Endothelial cell of umbilical vein (primary cell): Measurements from ENCODE around the gene LRRK2. TPM values are rescaled to one million over a fixed set of nuclear protein-coding genes. Genes with fewer than 3 reads are reported as not detected.

Experiments
- BruUV-seq: library from RNA; stranded (reverse); fragments of 400-500 nt; replicated peaks from 2 replicates; lab custom pipeline; 2021; lab: Mats Ljungman, UMichigan
- CTCF ChIA-PET: fragments of 300-600, 350-600 bp; sonication (Branson Sonifier 250); formaldehyde crosslinking; loops from one replicate; lab custom pipeline; 2021; ENCODE audit warnings: antibody characterized with exemption, inconsistent platforms; lab: Charles Lee
- POLR2A ChIA-PET: fragments of 300-600, 350-600 bp; sonication (Branson Sonifier 250); formaldehyde crosslinking; loops from one replicate; lab custom pipeline; 2021; ENCODE audit warnings: antibody characterized with exemption, inconsistent platforms; lab: Charles Lee
- DNase-seq: peaks from one replicate; pipeline ENCODE4 v3.0.0-alpha.2; 2011; ENCODE audit warnings: low read depth, low spot score
- FAIRE-seq: peaks from 2 replicates; lab custom pipeline; 2011; peaks lifted over from hg19 to GRCh38; lab: Jason Lieb, UNC
- H2AFZ ChIP-seq: 2 replicates; pipeline ENCODE4 v1.6.0; 2012; ENCODE audit warnings: low read depth, low read length, control low read depth, inconsistent platforms
- H3K27ac ChIP-seq: 2 replicates; pipeline ENCODE4 v1.5.1; 2011; ENCODE audit warnings: low read depth, mild to moderate bottlenecking, control low read depth, low read length, moderate library complexity; ENCODE audit not compliant: insufficient read depth
- H3K27me3 ChIP-seq, 2 experiments: 2 replicates each; pipeline versions ENCODE4 v1.6.0 to v1.6.1; 2011; ENCODE audit warnings: low read length in 2 of 2, mixed read lengths in 1 of 2; ENCODE audit not compliant: control insufficient read depth in 2 of 2, insufficient read depth in 2 of 2
- H3K36me3 ChIP-seq, 2 experiments: 2 replicates in 1 of 2; 3 replicates in 1 of 2; pipeline ENCODE4 v1.5.1; 2011; ENCODE audit warnings: low read length in 2 of 2, mild to moderate bottlenecking in 1 of 2, moderate library complexity in 1 of 2; ENCODE audit not compliant: control insufficient read depth in 2 of 2, insufficient read depth in 2 of 2; ENCODE audit errors: extremely low read depth in 1 of 2
- H3K4me1 ChIP-seq: 3 replicates; pipeline ENCODE4 v1.5.1; 2011; ENCODE audit warnings: mild to moderate bottlenecking, low read length; ENCODE audit not compliant: control insufficient read depth, insufficient read depth; ENCODE audit errors: extremely low read depth
- H3K4me2 ChIP-seq: 2 replicates; pipeline ENCODE4 v1.6.1; 2011; ENCODE audit warnings: low read length, control low read depth, mixed read lengths; ENCODE audit not compliant: insufficient read depth
- H3K4me3 ChIP-seq, 3 experiments: fragments of 200-600 bp in 1 of 3; sonication (generic), shearing (Covaris generic) in 1 of 3; replicated peaks in 1 of 3; 2 replicates each; pipeline ENCODE4 v1.5.1; 2011 to 2016; ENCODE audit warnings: control low read depth in 3 of 3, low read length in 3 of 3, mild to moderate bottlenecking in 2 of 3, inconsistent platforms in 1 of 3, low read depth in 1 of 3, moderate library complexity in 1 of 3; ENCODE audit not compliant: insufficient read depth in 1 of 3
- H3K79me2 ChIP-seq: 2 replicates; pipeline ENCODE4 v1.6.0; 2012; ENCODE audit warnings: low read length, inconsistent platforms; ENCODE audit not compliant: control insufficient read depth, insufficient read depth
- H3K9ac ChIP-seq: replicated peaks from 2 replicates; pipeline ENCODE3; 2011; ENCODE audit warnings: low read length, control low read depth; ENCODE audit not compliant: insufficient read depth; ENCODE audit errors: extremely low read depth
- H3K9me1 ChIP-seq: replicated peaks from 3 replicates; pipeline ENCODE4 v1.6.0; 2011; ENCODE audit warnings: mild to moderate bottlenecking, low read length; ENCODE audit not compliant: control insufficient read depth, insufficient read depth; ENCODE audit errors: extremely low read depth
- H3K9me3 ChIP-seq: replicated peaks from 2 replicates; pipeline ENCODE4 v1.5.1; 2012; ENCODE audit warnings: low read length, inconsistent platforms; ENCODE audit not compliant: control insufficient read depth, insufficient read depth
- H4K20me1 ChIP-seq: replicated peaks from 2 replicates; pipeline ENCODE3; 2011; ENCODE audit warnings: mild to moderate bottlenecking, low read length; ENCODE audit not compliant: control insufficient read depth, insufficient read depth; ENCODE audit errors: extremely low read depth
- CTCF ChIP-seq, 2 donors: IDR thresholded peaks; 1 replicate in 1 of 2; 2 replicates in 1 of 2; pipeline ENCODE4 v1.5.1; 2011; ENCODE audit warnings: low read length in 2 of 2, mild to moderate bottlenecking in 2 of 2, moderate library complexity in 2 of 2, control low read depth in 1 of 2, inconsistent platforms in 1 of 2, low read depth in 1 of 2; ENCODE audit not compliant: insufficient read depth in 1 of 2; ENCODE audit errors: extremely low read depth in 1 of 2
- EZH2 ChIP-seq: IDR thresholded peaks from 2 replicates; pipeline ENCODE4 v1.6.1; 2012; ENCODE audit warnings: borderline replicate concordance, low read depth, mild to moderate bottlenecking, moderate library complexity, low read length, inconsistent platforms; ENCODE audit not compliant: severe bottlenecking
- FOS ChIP-seq: IDR thresholded peaks from 2 replicates; pipeline ENCODE4 v1.6.1; 2011; ENCODE audit warnings: mild to moderate bottlenecking, low read length, moderate library complexity, borderline replicate concordance; ENCODE audit not compliant: insufficient read depth
- GATA2 ChIP-seq: IDR thresholded peaks from 2 replicates; pipeline ENCODE4 v1.7.0; 2011; ENCODE audit warnings: low read depth, mild to moderate bottlenecking, moderate library complexity, mixed read lengths, low read length; ENCODE audit not compliant: insufficient read length, insufficient read depth
- JUN ChIP-seq: IDR thresholded peaks from 2 replicates; pipeline ENCODE4 v1.6.1; 2011; ENCODE audit warnings: borderline replicate concordance, low read depth; ENCODE audit not compliant: insufficient read length, insufficient read depth
- MYC ChIP-seq: IDR thresholded peaks from one replicate; pipeline ENCODE4 v1.6.1; 2011; ENCODE audit warnings: mild to moderate bottlenecking, low read depth, low read length
- POLR2A ChIP-seq: IDR thresholded peaks from 2 replicates; pipeline ENCODE4 v1.6.1; 2012; ENCODE audit warnings: low read depth, mild to moderate bottlenecking, control low read depth, low read length
- POLR2AphosphoS5 ChIP-seq: IDR thresholded peaks from 2 replicates; pipeline ENCODE4 v1.6.1; 2012; ENCODE audit warnings: low read depth, mild to moderate bottlenecking, control low read depth, low read length, moderate library complexity; ENCODE audit not compliant: insufficient read depth
- dilution Hi-C: fragments of 300-500 bp; cut with MboI; formaldehyde crosslinking; loops from one replicate; pipeline ENCODE4 v1.15.0; 2019; ENCODE audit warnings: low sequenced_read_pairs; ENCODE audit not compliant: extremely low pct_ligation_motif_present
- intact Hi-C: fragments of 100-400 bp; cut with micrococcal nuclease; formaldehyde crosslinking; loops from one replicate; pipeline ENCODE4 v1.10.0; 2022
- polyA plus RNA-seq, 4 experiments: library from polyadenylated mRNA; depleted of rRNA in 3 of 4; stranded (reverse) in 3 of 4; unstranded in 1 of 4; fragments of >200 nt; gene quantifications; 2 replicates each; pipeline versions ENCODE4 v1.2.1 to v1.2.3, GENCODE V29; 2011 to 2012; ENCODE audit warnings: missing spikeins in 1 of 4
- total RNA-seq: library from RNA; stranded (reverse); gene quantifications from 2 replicates; pipeline ENCODE4 v1.2.3, GENCODE V29; 2021
- TF ChIP-seq, protein P1 (sequence below): IDR thresholded peaks from 2 replicates; pipeline ENCODE4 v1.6.1; 2011; ENCODE audit not compliant: insufficient read depth, insufficient read length

The LRRK2 gene
- total and polyA plus RNA-seq, 2 donors (not counting 3 experiments of a cell fraction or from before 2014, with no cell fraction given): 0.26 to 2.2 TPM

DNA sequence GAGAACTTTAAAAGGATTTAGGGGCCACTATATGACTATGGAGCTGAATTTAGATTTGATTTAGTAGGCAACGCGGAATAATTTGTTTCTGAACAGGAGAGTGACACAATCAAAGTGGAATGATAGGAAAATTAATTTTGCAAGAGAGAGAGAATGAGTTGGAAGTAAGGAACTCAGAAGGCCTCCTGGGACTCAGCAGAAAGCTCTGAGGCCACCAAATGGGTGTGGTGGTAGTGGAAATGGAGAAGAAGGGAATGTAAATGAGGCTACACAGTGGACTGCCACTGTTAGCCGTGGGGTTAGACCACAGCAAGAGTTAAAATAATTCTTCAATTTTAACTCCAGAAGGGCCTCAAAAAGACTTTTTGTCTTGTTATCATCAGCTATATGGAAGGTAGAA, 102.7 kb downstream of the LRRK2 start:
- no peak overlapping the region for H3K27ac ChIP-seq
- H3K4me2 ChIP-seq: no peak overlapping the region
- ChIA-PET POLR2A (no interaction called here), CTCF (interaction anchor here (0.9 to 1.0 kb wide), 2 partner anchors 23 to 172 kb away, joined by 3 read pairs; no protein-coding TSS in a partner anchor)
- H2AFZ ChIP-seq: no peak overlapping the region
- H3K9me3 ChIP-seq: no peaks in the 10 kb centered on the region
- dilution Hi-C loops (no loop called here), intact Hi-C loops (no loop called here)
- DNase-seq: no peak
- H3K9me1 ChIP-seq: no peaks in the 10 kb centered on the region
- no peaks in the 10 kb centered on the region for H3K36me3 ChIP-seq
- no peaks in the 10 kb centered on the region for H3K27me3 ChIP-seq
- no peaks in the 10 kb centered on the region for H3K79me2 ChIP-seq
- H3K4me1 ChIP-seq: no peaks in the 10 kb centered on the region
- no peak overlapping the region for H3K9ac ChIP-seq
- no peak for FAIRE-seq
- no TSS peak for BruUV-seq
- no peak overlapping the region for H3K4me3 ChIP-seq
- H4K20me1 ChIP-seq: no peaks in the 10 kb centered on the region
- TF ChIP-seq JUN: no peak
- TF ChIP-seq, protein P1, sequence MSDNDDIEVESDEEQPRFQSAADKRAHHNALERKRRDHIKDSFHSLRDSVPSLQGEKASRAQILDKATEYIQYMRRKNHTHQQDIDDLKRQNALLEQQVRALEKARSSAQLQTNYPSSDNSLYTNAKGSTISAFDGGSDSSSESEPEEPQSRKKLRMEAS: no peak
- TF ChIP-seq FOS: no peak
- no peak for TF ChIP-seq GATA2
- TF ChIP-seq EZH2: no peak
- no peak for TF ChIP-seq CTCF (IDR thresholded peaks at IDR 0.05; ENCODE audit: extremely low read depth in 1 of 2, insufficient read depth in 1 of 2, low read depth in 1 of 2, low read length in 2 of 2)
- TF ChIP-seq POLR2A: no peak
- no peak for TF ChIP-seq MYC
- no peak for TF ChIP-seq POLR2AphosphoS5
